H1 (cell line): ENCODE data around the gene SPINK5.

ENCODE experiments used
- CTCF ChIP-seq, 3 experiments: IDR thresholded peaks; 1 replicate in 2 of 3; 2 replicates in 1 of 3; pipeline versions ENCODE4 v1.5.1 to v1.6.1; 2011; ENCODE audit warnings: low read length in 3 of 3, mild to moderate bottlenecking in 3 of 3, inconsistent platforms in 2 of 3, low read depth in 1 of 3, moderate library complexity in 1 of 3; ENCODE audit not compliant: insufficient read depth in 1 of 3; ENCODE audit errors: control extremely low read depth in 1 of 3
- E2F6 ChIP-seq: IDR thresholded peaks from 2 replicates; pipeline ENCODE4 v1.6.1; 2012; ENCODE audit warnings: inconsistent platforms
- RFX5 ChIP-seq: IDR thresholded peaks from 2 replicates; pipeline ENCODE4 v1.6.1; 2011; ENCODE audit warnings: low read depth, low read length, improper control_type of control experiment, borderline replicate concordance

- TF ChIP-seq CTCF (IDR thresholded peaks at IDR 0.05; ENCODE audit: control extremely low read depth in 1 of 3, insufficient read depth in 1 of 3, low read depth in 1 of 3, low read length in 3 of 3) (no peak), RFX5 (no peak), E2F6 (no peak)
These were observed 20.1 kb upstream of the SPINK5 start for GRCh38 chr5:148043705-148044104.
